B cell (primary cell): ENCODE measurements around the gene TTLL8. TPM values are rescaled to one million over a fixed set of nuclear protein-coding genes. Genes with fewer than 3 reads are reported as not detected.

Experiments
- ATAC-seq: fragments of 200-7000 bp; cut with Tn5 transposase; one replicate; pipeline ENCODE4 v1.10.0; 2021; ENCODE audit warnings: low read depth, mild to moderate bottlenecking, moderate number of reproducible peaks, moderate library complexity
- CTCF ChIA-PET: fragments of 350-600 bp; sonication (Branson Sonifier 250); formaldehyde crosslinking; loops from one replicate; lab custom pipeline; 2021; ENCODE audit warnings: antibody characterized with exemption, inconsistent platforms; lab: Charles Lee
- POLR2A ChIA-PET: fragments of 350-600 bp; sonication (Branson Sonifier 250); formaldehyde crosslinking; loops from one replicate; lab custom pipeline; 2021; ENCODE audit warnings: antibody characterized with exemption; lab: Charles Lee
- DNase-seq: peaks from one replicate; pipeline ENCODE4 v3.0.0; 2013
- H2AFZ ChIP-seq: 2 replicates; pipeline ENCODE4 v1.6.1; 2012; ENCODE audit warnings: mild to moderate bottlenecking, low read depth, low read length; ENCODE audit not compliant: insufficient read depth, poor library complexity, severe bottlenecking
- H3K27ac ChIP-seq, 2 donors: 1 replicate in 1 of 2; 2 replicates in 1 of 2; pipeline ENCODE4 v1.5.1; 2012 to 2013; ENCODE audit warnings: low read length in 2 of 2, mild to moderate bottlenecking in 2 of 2, moderate library complexity in 1 of 2
- H3K27me3 ChIP-seq, 4 experiments: fragments of 200-600 bp in 1 of 4; sonication (generic) in 1 of 4; replicated peaks in 1 of 4; 1 replicate in 2 of 4; 2 replicates in 2 of 4; pipeline versions ENCODE4 v1.6.1 to v1.7.0; 2013 to 2016; ENCODE audit warnings: low read length in 3 of 4, mild to moderate bottlenecking in 2 of 4, mixed read lengths in 1 of 4, moderate library complexity in 1 of 4; ENCODE audit not compliant: insufficient read depth in 4 of 4, control insufficient read depth in 3 of 4; ENCODE audit errors: control extremely low read depth in 1 of 4
- H3K36me3 ChIP-seq, 2 experiments: replicated peaks in 1 of 2; 1 replicate in 1 of 2; 2 replicates in 1 of 2; pipeline versions ENCODE4 v1.6.1 to v1.7.1; 2013; ENCODE audit warnings: low read length in 1 of 2; ENCODE audit not compliant: insufficient read depth in 2 of 2, control insufficient read depth in 1 of 2; ENCODE audit errors: control extremely low read depth in 1 of 2, extremely low read depth in 1 of 2
- H3K4me1 ChIP-seq, 2 donors: fragments of 200-600 bp in 1 of 2; sonication (generic) in 1 of 2; 1 replicate in 1 of 2; 2 replicates in 1 of 2; pipeline versions ENCODE4 v1.5.1 to v1.6.1; 2013 to 2017; ENCODE audit warnings: low read length in 2 of 2; ENCODE audit not compliant: control insufficient read depth in 2 of 2, insufficient read depth in 2 of 2
- H3K4me2 ChIP-seq: replicated peaks from 2 replicates; pipeline ENCODE3; 2012; ENCODE audit warnings: mild to moderate bottlenecking, low read depth, low read length; ENCODE audit not compliant: poor library complexity, severe bottlenecking
- H3K4me3 ChIP-seq, 5 experiments: fragments of 200-600 bp in 1 of 5; sonication (generic) in 1 of 5; 1 replicate in 3 of 5; 2 replicates in 2 of 5; pipeline versions ENCODE4 v1.5.1 to v1.7.0; 2011 to 2016; ENCODE audit warnings: low read length in 4 of 5, mild to moderate bottlenecking in 4 of 5, low read depth in 2 of 5, control low read depth in 1 of 5, moderate library complexity in 1 of 5; ENCODE audit not compliant: insufficient read depth in 1 of 5; ENCODE audit errors: control extremely low read depth in 1 of 5, extremely low read depth in 1 of 5
- H3K79me2 ChIP-seq: fragments of 200-600 bp; sonication (generic); one replicate; pipeline ENCODE4 v1.6.0; 2016; ENCODE audit warnings: low read length; ENCODE audit not compliant: control insufficient read depth, insufficient read depth
- H3K9ac ChIP-seq: fragments of 200-600 bp; sonication (generic); 2 replicates; pipeline ENCODE4 v1.6.1; 2017; ENCODE audit warnings: mild to moderate bottlenecking, low read length, moderate library complexity
- H3K9me3 ChIP-seq, 3 donors: one replicate each; pipeline versions ENCODE4 v1.6.1 to v1.7.1; 2013; ENCODE audit warnings: low read length in 2 of 3; ENCODE audit not compliant: control insufficient read depth in 2 of 3, insufficient read depth in 1 of 3; ENCODE audit errors: control extremely low read depth in 1 of 3
- H4K20me1 ChIP-seq: 2 replicates; pipeline ENCODE4 v1.6.0; 2012; ENCODE audit warnings: mild to moderate bottlenecking, low read length; ENCODE audit not compliant: insufficient read depth, control insufficient read depth, poor library complexity, severe bottlenecking
- H3K27ac Mint-ChIP-seq: one replicate; pipeline ENCODE4 v1.8.0; 2021; ENCODE audit warnings: mixed read lengths
- H3K27me3 Mint-ChIP-seq: one replicate; pipeline ENCODE4 v1.8.0; 2021; ENCODE audit warnings: mixed read lengths
- H3K4me1 Mint-ChIP-seq: one replicate; pipeline ENCODE4 v1.8.0; 2021; ENCODE audit warnings: mixed read lengths
- H3K4me3 Mint-ChIP-seq: one replicate; pipeline ENCODE4 v1.8.0; 2021; ENCODE audit warnings: mixed read lengths
- H3K9me3 Mint-ChIP-seq: one replicate; pipeline ENCODE4 v1.8.0; 2022; ENCODE audit warnings: mixed read lengths; ENCODE audit not compliant: insufficient read depth
- EZH2 ChIP-seq: IDR thresholded peaks from 2 replicates; pipeline ENCODE4 v1.6.1; 2012; ENCODE audit warnings: borderline replicate concordance, low read depth, mild to moderate bottlenecking, moderate library complexity, low read length; ENCODE audit not compliant: insufficient read depth, poor library complexity, severe bottlenecking
- WGBS: methylation state at CpG from one replicate; pipeline ENCODE4 v1.1.5; 2013; ENCODE audit warnings: missing lambda C conversion rate; ENCODE audit not compliant: insufficient coverage; 5-methylcytosine and 5-hydroxymethylcytosine counted together
- intact Hi-C: fragments of 100-400 bp; cut with micrococcal nuclease; formaldehyde crosslinking; loops from one replicate; pipeline ENCODE4 v1.10.0; 2022
- polyA plus RNA-seq: library from polyadenylated mRNA; depleted of rRNA; stranded (reverse); fragments of >200 nt; gene quantifications from 2 replicates; pipeline ENCODE4 v1.2.3, GENCODE V29; 2012
- total RNA-seq, 2 donors: library from RNA; stranded (reverse); fragments of 120-200 nt in 1 of 2; gene quantifications; 1 replicate in 1 of 2; 2 replicates in 1 of 2; pipeline versions ENCODE4 v1.2.3 to v1.2.4, GENCODE V29; 2013 to 2022
- TF ChIP-seq, protein P1 (sequence below): fragments of 200-600 bp; IDR thresholded peaks from one replicate; pipeline ENCODE4 v1.8.0; 2022; ENCODE audit warnings: antibody characterized with exemption, mild to moderate bottlenecking

TTLL8 gene
- total and polyA plus RNA-seq, 2 donors (not counting 1 experiment from before 2014, with no cell fraction given), result not detected

DNA sequence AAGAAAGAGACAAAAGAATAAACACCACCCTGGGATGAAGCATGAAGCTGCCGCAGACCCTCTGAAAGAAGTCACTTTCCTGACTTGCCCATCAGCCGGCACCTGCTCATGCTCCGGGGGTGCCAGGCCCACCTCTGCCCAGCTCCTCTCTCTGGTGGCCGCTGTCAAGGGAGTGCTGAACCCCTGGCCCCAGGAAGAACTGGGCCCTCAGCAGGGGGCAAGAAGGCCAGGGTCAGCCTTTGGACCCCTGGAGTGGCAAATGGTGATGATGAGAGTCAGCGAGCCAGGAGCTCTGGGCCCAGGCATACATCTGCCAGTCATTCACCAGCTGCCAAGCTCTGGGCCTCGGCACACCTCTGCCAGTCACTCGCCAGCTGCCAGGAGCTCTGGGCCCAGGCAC, 17.4 kb downstream of the TTLL8 start:
- Histone ChIP-seq H3K36me3 (no peaks in the 10 kb centered on the region), H4K20me1 (no peaks in the 10 kb centered on the region), H3K9me3 (peaks cover 0 to 13% (median 5%) of the 10 kb centered on the region in 3 donors), H3K27me3 (peaks cover 0 to 5% (median 0%) of the 10 kb centered on the region in 4 experiments), H2AFZ (no peak overlapping the region), H3K4me1 (no peaks in the 10 kb centered on the region), H3K79me2 (no peaks in the 10 kb centered on the region), H3K4me3 (no peak overlapping the region), H3K4me2 (no peak overlapping the region), H3K9ac (no peak overlapping the region), H3K27ac (no peak overlapping the region)
- 98% methylated on average over 7 of the region's 7 CpGs for WGBS
- Mint-ChIP-seq H3K4me3 (no peak overlapping the region), H3K9me3 (peaks cover 5% of the 10 kb centered on the region), H3K27me3 (peaks cover 18% of the 10 kb centered on the region), H3K27ac (no peak overlapping the region), H3K4me1 (no peaks in the 10 kb centered on the region)
- ChIA-PET POLR2A (no interaction called here), CTCF (no interaction called here)
- TF ChIP-seq EZH2, result no peak
- TF ChIP-seq, protein P1, sequence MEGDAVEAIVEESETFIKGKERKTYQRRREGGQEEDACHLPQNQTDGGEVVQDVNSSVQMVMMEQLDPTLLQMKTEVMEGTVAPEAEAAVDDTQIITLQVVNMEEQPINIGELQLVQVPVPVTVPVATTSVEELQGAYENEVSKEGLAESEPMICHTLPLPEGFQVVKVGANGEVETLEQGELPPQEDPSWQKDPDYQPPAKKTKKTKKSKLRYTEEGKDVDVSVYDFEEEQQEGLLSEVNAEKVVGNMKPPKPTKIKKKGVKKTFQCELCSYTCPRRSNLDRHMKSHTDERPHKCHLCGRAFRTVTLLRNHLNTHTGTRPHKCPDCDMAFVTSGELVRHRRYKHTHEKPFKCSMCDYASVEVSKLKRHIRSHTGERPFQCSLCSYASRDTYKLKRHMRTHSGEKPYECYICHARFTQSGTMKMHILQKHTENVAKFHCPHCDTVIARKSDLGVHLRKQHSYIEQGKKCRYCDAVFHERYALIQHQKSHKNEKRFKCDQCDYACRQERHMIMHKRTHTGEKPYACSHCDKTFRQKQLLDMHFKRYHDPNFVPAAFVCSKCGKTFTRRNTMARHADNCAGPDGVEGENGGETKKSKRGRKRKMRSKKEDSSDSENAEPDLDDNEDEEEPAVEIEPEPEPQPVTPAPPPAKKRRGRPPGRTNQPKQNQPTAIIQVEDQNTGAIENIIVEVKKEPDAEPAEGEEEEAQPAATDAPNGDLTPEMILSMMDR, result no peak
- no peak for ATAC-seq
- no peak for DNase-seq
- intact Hi-C loops, result no loop called here

DNA sequence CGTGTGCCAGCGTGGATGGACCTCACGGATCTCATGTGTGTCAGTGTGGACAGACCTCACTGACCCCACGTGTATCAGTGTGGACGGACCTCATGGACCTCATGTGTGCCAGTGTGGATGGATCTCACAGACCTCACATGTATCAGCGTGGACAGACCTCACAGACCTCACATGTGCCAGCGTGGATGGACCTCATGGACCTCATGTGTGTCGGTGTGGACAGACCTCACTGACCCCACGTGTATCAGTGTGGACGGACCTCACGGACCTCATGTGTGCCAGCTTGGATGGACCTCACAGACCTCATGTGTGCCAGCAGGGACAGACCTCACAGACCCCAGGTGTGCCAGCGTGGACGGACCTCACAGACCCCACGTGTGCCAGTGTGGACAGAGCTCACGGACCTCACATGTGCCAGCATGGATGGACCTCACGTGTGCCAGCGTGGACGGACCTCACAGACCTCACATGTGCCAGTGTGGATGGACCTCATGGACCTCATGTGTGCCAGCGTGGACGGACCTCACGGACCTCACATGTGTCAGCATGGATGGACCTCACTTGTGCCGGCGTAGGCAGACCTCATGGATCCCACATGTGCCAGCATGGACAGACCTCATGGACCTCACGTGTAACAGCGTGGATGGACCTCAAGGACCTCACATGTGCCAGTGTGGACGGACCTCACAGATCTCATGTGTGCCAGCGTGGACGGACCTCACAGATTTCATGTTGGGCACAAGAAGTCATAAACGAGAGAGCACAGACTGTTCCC, 18.2 kb downstream of the TTLL8 start:
- no peak for DNase-seq

More for the DNA sequence above, 18.2 kb downstream of the TTLL8 start:
- 94% methylated on average over 29 of the region's 29 CpGs for whole genome bisulfite sequencing
- no peak overlapping the region for H3K27ac Mint-ChIP-seq
- H3K9me3 Mint-ChIP-seq, result peaks cover 5% of the 10 kb centered on the region
- H3K4me3 Mint-ChIP-seq, result no peak overlapping the region
- TF ChIP-seq, protein P1, result no peak
- no peak for TF ChIP-seq EZH2
- no peaks in the 10 kb centered on the region for H3K79me2 ChIP-seq
- H3K36me3 ChIP-seq, result no peaks in the 10 kb centered on the region
- peaks cover 2% of the 10 kb centered on the region for H3K4me1 Mint-ChIP-seq
- no peak overlapping the region for H3K4me2 ChIP-seq
- H3K27me3 ChIP-seq, result peaks cover 0 to 5% (median 0%) of the 10 kb centered on the region in 4 experiments
- H3K9ac ChIP-seq, result no peak overlapping the region
- H2AFZ ChIP-seq, result no peak overlapping the region
- no peak for ATAC-seq
- H3K4me1 ChIP-seq, result peaks cover 2 to 4% of the 10 kb centered on the region in 2 donors
- ChIA-PET CTCF (no interaction called here), POLR2A (no interaction called here)
- intact Hi-C loops, result no loop called here
- no peak overlapping the region for H3K4me3 ChIP-seq
- H3K27ac ChIP-seq, result no peak overlapping the region
- H4K20me1 ChIP-seq, result no peaks in the 10 kb centered on the region
- peaks cover 18% of the 10 kb centered on the region for H3K27me3 Mint-ChIP-seq
- H3K9me3 ChIP-seq, result peaks cover 0 to 13% (median 5%) of the 10 kb centered on the region in 3 donors
